Activated naive CD4-positive, alpha-beta T cell treated with anti-CD3 and anti-CD28 coated beads, Interleukin-2, amount 10 ng/mL, durations not matched to agents 7 days and 5 days (primary cell): ENCODE results near the gene CFH.
"Not testable (repeated sequence)": the region's sequence is repeated elsewhere in the genome, so short reads cannot be mapped to it uniquely, and the experiment has no call there.

Experiments used
- CTCF ChIA-PET: fragments of 350-600 bp; sonication (Branson Sonifier 250); formaldehyde crosslinking; loops from one replicate; lab custom pipeline; 2021; ENCODE audit warnings: antibody characterized with exemption; lab: Charles Lee
- DNase-seq: peaks from one replicate; pipeline ENCODE4 v3.0.0-alpha.2; 2020
- H3K27ac Mint-ChIP-seq: one replicate; pipeline ENCODE4 v1.8.0; 2021; ENCODE audit warnings: mild to moderate bottlenecking, moderate library complexity, mixed read lengths
- H3K27me3 Mint-ChIP-seq: one replicate; pipeline ENCODE4 v1.8.0; 2021; ENCODE audit warnings: mild to moderate bottlenecking, mixed read lengths
- H3K36me3 Mint-ChIP-seq: one replicate; pipeline ENCODE4 v1.8.0; 2021; ENCODE audit warnings: mixed read lengths
- H3K4me1 Mint-ChIP-seq: one replicate; pipeline ENCODE4 v1.8.0; 2021; ENCODE audit warnings: mixed read lengths
- H3K4me3 Mint-ChIP-seq: one replicate; pipeline ENCODE4 v1.8.0; 2021; ENCODE audit warnings: mild to moderate bottlenecking, moderate library complexity, mixed read lengths
- H3K9me3 Mint-ChIP-seq: one replicate; pipeline ENCODE4 v1.8.0; 2021; ENCODE audit warnings: mixed read lengths

The CFH gene

GRCh38 chr1:196765019-196765740 is 113.3 kb downstream of the CFH start:
- H3K27ac Mint-ChIP-seq, H3K4me1 Mint-ChIP-seq, H3K4me3 Mint-ChIP-seq, H3K9me3 Mint-ChIP-seq, H3K36me3 Mint-ChIP-seq, DNase-seq, CTCF ChIA-PET, H3K27me3 Mint-ChIP-seq: not testable (repeated sequence)

DNA sequence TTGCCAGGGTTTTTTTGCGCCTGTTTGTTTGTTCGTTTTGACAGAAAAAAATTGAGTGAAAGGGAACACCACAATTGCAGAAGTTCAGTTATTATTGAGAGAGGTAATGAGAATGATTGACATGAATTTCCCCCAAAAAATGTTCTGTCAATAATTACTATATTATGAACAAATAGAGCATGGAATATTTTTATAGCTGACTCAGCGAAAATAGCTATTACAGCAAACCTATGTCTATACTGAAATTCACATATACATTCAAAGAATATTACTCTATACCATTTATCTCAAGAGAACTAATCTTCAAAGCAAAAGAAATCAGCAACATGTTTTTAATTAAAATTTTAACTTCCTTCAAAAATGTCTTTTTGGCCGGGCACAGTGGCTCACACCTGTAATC is 118.0 kb downstream of the CFH start:
- H3K27ac Mint-ChIP-seq, H3K4me3 Mint-ChIP-seq, DNase-seq, H3K27me3 Mint-ChIP-seq, H3K9me3 Mint-ChIP-seq, H3K4me1 Mint-ChIP-seq, H3K36me3 Mint-ChIP-seq, CTCF ChIA-PET: not testable (repeated sequence)

DNA sequence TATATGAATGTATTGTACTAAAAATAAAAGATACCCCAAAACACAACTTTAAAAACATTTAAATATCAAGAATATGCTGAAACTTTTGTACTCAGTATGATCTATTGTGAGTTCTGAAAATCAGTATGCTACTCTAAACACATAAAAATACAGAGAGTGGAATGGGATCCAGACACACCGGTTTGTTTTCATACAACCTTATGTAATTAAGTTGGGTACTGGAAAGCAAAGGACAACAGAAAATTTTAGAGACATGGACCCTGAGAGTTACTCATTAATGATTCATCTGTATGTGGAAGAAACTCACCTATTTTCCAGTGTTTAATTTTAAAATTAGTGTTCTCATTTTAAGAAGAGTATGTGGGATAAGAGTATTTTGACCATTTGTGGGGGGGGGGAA is 121.9 kb downstream of the CFH start:
- DNase-seq, result no peak
- Mint-ChIP-seq H3K4me3 (no peak overlapping the region), H3K27me3 (no peaks in the 10 kb centered on the region), H3K4me1 (no peaks in the 10 kb centered on the region), H3K27ac (no peak overlapping the region), H3K9me3 (no peaks in the 10 kb centered on the region), H3K36me3 (no peaks in the 10 kb centered on the region)
- CTCF ChIA-PET, result no interaction called here

GRCh38 chr1:196774175-196774574 is 122.3 kb downstream of the CFH start:
- Mint-ChIP-seq H3K27ac (no peak overlapping the region), H3K9me3 (no peaks in the 10 kb centered on the region), H3K4me1 (no peaks in the 10 kb centered on the region), H3K36me3 (no peaks in the 10 kb centered on the region), H3K4me3 (no peak overlapping the region), H3K27me3 (no peaks in the 10 kb centered on the region)
- CTCF ChIA-PET, result no interaction called here
- no peak for DNase-seq

- no peak for DNase-seq
- H3K27me3 Mint-ChIP-seq, result no peaks in the 10 kb centered on the region
- H3K4me3 Mint-ChIP-seq, result no peak within 1 kb of the TSS
- CTCF ChIA-PET, result no interaction called here
- H3K9me3 Mint-ChIP-seq, result no peaks in the 10 kb centered on the region
- H3K36me3 Mint-ChIP-seq, result no peaks in the 10 kb centered on the region
- H3K27ac Mint-ChIP-seq, result no peak within 1 kb of the TSS
- H3K4me1 Mint-ChIP-seq, result no peaks in the 10 kb centered on the region
Observed at GRCh38 chr1:196774603-196775002, 122.8 kb downstream of the CFH start, which contains the start of gene CFHR3. Gene CFHR3 (plus strand): TSS chr1:196774840. CDS start chr1:196774887, 47 bp downstream.

DNA sequence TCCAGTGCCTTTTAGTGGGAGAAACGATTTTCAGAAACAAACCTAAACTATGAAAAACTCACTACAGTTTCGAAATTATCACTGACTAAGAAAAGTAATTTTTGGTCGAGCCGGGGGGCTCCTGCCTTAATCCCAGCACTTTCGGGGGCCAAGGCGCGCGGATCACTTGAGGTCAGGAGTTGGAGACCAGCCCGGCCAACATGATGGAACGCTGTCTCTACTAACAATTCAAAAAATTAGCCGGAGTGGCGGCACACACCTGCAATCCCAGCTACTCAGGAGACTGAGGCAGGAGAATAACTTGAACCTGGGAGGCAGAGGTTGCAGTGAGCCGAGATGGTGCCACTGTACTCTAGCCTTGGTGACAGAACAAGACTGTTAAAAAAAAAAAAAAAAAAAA is 125.8 kb downstream of the CFH start:
- no peaks in the 10 kb centered on the region for H3K27me3 Mint-ChIP-seq
- no peaks in the 10 kb centered on the region for H3K4me1 Mint-ChIP-seq
- CTCF ChIA-PET, result no interaction called here
- H3K4me3 Mint-ChIP-seq, result no peak overlapping the region
- DNase-seq, result no peak
- H3K27ac Mint-ChIP-seq, result no peak overlapping the region
- no peaks in the 10 kb centered on the region for H3K36me3 Mint-ChIP-seq
- peaks cover 1% of the 10 kb centered on the region for H3K9me3 Mint-ChIP-seq

GRCh38 chr1:196779093-196779492 is 127.2 kb downstream of the CFH start:
- H3K4me1 Mint-ChIP-seq, result no peaks in the 10 kb centered on the region
- no peak overlapping the region for H3K4me3 Mint-ChIP-seq
- CTCF ChIA-PET, result no interaction called here

DNA sequence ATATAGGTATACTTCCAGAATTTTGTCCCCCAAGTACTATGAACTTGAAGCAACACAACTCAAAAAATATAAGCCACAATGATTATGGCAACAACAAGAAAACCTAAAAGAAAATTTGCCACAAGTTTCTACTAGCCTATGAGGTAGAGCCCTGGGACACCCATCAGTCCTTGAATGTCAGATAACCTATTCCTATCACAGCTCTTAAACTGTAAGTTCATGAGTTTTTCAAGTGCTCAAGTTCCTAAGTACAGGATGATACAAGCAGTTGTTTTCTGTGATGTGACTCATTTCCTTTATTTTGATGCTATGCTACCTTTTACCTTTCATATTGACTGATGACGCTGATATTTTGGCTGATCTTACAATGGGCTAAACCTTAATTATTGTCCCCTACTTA is 139.4 kb downstream of the CFH start:
- CTCF ChIA-PET, H3K27me3 Mint-ChIP-seq, H3K27ac Mint-ChIP-seq, H3K4me3 Mint-ChIP-seq, DNase-seq, H3K36me3 Mint-ChIP-seq, H3K4me1 Mint-ChIP-seq, H3K9me3 Mint-ChIP-seq: not testable (repeated sequence)

More at GRCh38 chr1:196779093-196779492, 127.2 kb downstream of the CFH start:
- H3K27me3 Mint-ChIP-seq, result no peaks in the 10 kb centered on the region
- H3K9me3 Mint-ChIP-seq, result peaks cover 2% of the 10 kb centered on the region
- H3K27ac Mint-ChIP-seq, result no peak overlapping the region
- no peak for DNase-seq
- no peaks in the 10 kb centered on the region for H3K36me3 Mint-ChIP-seq

- H3K4me3 Mint-ChIP-seq, H3K27ac Mint-ChIP-seq, DNase-seq, CTCF ChIA-PET, H3K9me3 Mint-ChIP-seq, H3K27me3 Mint-ChIP-seq, H3K36me3 Mint-ChIP-seq, H3K4me1 Mint-ChIP-seq: not testable (repeated sequence)
Observed at GRCh38 chr1:196794103-196794502, 142.3 kb downstream of the CFH start.
